ENCODE measurements around the gene LCORL.
"Not testable (repeated sequence)": the region's sequence is repeated elsewhere in the genome, so short reads cannot be mapped to it uniquely, and the experiment has no call there.

LCORL gene

DNA sequence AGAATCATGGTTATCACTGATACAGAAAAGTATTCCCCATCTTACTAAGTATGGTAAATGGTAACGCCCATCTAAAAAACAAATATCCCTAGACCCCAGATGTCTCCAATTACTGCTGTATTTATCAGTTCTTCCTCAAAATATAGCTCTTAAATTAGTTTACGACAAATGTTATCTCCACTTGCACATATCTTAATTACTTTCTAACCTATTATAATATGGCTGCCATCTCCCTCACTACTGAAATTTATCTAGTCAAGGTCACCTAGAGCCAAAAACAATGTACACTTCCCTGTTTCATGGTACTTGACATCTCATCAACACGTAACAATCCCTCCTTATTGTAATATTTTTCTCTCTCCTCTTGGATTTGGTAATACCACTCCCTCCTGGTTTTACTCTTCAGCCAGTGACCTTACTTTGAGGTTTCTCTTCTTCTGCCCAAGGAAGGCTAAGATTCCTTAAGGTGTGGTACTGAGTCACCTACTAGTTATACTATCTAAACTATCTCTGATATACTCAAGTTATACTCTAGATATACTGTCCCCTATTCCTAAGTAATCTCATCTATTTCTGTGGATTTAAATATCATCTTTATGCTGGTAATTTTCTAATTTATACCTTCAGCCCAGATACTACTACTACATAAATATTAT, 8.6 kb downstream of the LCORL start:
- Histone ChIP-seq H3K4me3 (ENCODE audit: low read depth, low read length) (no peak overlapping the region), H3K4me1 (peaks cover 44% of the 10 kb centered on the region), H3K36me3 (no peaks in the 10 kb centered on the region), H3K9me3 (no peaks in the 10 kb centered on the region), H3K27me3 (no peaks in the 10 kb centered on the region)
- DNase-seq = no peak
- TF ChIP-seq CTCF (IDR thresholded peaks at IDR 0.05; ENCODE audit: low read depth, low read length) = no peak

- no peak for DNase-seq
- H3K4me1 ChIP-seq = peaks cover 38% of the 10 kb centered on the region
- no peaks in the 10 kb centered on the region for H3K9me3 ChIP-seq
- no peaks in the 10 kb centered on the region for H3K27me3 ChIP-seq
- no peak overlapping the region for H3K4me3 ChIP-seq (ENCODE audit: low read depth, low read length)
- no peaks in the 10 kb centered on the region for H3K36me3 ChIP-seq
- no peak for TF ChIP-seq CTCF (IDR thresholded peaks at IDR 0.05; ENCODE audit: low read depth, low read length)
These were observed 9.3 kb downstream of the LCORL start for GRCh38 chr4:18012134-18012806.

DNA sequence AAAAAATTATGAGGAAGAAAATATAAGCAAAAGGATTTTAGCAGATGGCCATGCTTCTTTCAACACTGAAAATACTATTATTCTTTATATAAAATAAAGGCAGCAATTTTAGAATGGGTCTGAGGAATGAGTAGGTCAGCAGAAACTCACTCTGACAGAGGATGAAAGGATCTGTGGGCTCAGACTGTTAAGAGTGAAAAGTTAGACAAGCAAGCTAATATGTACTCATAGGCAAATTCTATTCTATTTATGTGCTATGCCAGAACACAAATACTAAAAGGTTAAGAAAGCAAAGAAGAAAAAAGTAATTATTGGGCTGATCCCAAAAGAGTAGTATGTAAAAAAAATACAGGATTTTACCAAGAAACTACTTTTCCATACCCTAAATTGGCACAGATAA, 13.9 kb downstream of the LCORL start:
- no peak for DNase-seq
- TF ChIP-seq CTCF (IDR thresholded peaks at IDR 0.05; ENCODE audit: low read depth, low read length) = no peak
- Histone ChIP-seq H3K27me3 (no peaks in the 10 kb centered on the region), H3K4me1 (peaks cover 21% of the 10 kb centered on the region), H3K4me3 (ENCODE audit: low read depth, low read length) (no peak overlapping the region), H3K9me3 (no peaks in the 10 kb centered on the region; the same call in 1 of the 2 replicates), H3K36me3 (peaks cover 7% of the 10 kb centered on the region; the same call in 1 of the 2 replicates)

- not testable (repeated sequence) for H3K9me3 ChIP-seq; H3K36me3 ChIP-seq; H3K27me3 ChIP-seq; H3K4me3 ChIP-seq (ENCODE audit: low read depth, low read length); DNase-seq
- peaks cover 10% of the 10 kb centered on the region for H3K4me1 ChIP-seq
These were observed 15.1 kb downstream of the LCORL start for GRCh38 chr4:18006432-18006831.

- H3K4me1 ChIP-seq = peaks cover 12% of the 10 kb centered on the region
- no peaks in the 10 kb centered on the region for H3K9me3 ChIP-seq
- H3K4me3 ChIP-seq (ENCODE audit: low read depth, low read length) = no peak overlapping the region
- H3K36me3 ChIP-seq = no peaks in the 10 kb centered on the region
- H3K27me3 ChIP-seq = no peaks in the 10 kb centered on the region
- no peak for TF ChIP-seq CTCF (IDR thresholded peaks at IDR 0.05; ENCODE audit: low read depth, low read length)
- DNase-seq = no peak
These were observed 24.4 kb downstream of the LCORL start for GRCh38 chr4:17997129-17997528.

DNA sequence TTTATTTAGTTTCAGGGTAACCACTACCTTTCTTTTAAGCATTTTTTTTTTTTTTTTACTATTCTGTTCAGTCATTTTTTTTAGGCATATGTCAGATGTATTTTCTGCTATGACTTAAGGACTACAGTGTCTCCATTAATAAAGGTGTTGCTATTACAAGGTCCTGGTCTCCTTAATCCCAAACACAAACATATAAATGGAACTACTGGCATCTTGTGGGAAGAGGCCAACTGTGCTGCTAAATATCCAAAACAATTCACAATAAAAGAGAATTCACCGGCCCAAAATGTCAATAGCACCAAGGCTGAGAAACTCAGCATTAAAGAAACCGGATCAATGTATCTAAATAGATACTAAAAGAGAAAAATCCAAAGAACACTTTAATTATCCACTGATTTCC, 26.4 kb downstream of the LCORL start:
- no peaks in the 10 kb centered on the region for H3K36me3 ChIP-seq
- no peak overlapping the region for H3K4me3 ChIP-seq (ENCODE audit: low read depth, low read length)
- DNase-seq = no peak
- no peaks in the 10 kb centered on the region for H3K9me3 ChIP-seq
- H3K4me1 ChIP-seq = peaks cover 12% of the 10 kb centered on the region
- H3K27me3 ChIP-seq = no peaks in the 10 kb centered on the region
- TF ChIP-seq CTCF (IDR thresholded peaks at IDR 0.05; ENCODE audit: low read depth, low read length) = no peak
